Measurements from ENCODE around the gene CREG2. TPM values are rescaled to one million over a fixed set of nuclear protein-coding genes. Genes with fewer than 3 reads are reported as not detected.

The CREG2 gene
- total RNA-seq, 1 experiment from 2014 or later, result 119 TPM

DNA sequence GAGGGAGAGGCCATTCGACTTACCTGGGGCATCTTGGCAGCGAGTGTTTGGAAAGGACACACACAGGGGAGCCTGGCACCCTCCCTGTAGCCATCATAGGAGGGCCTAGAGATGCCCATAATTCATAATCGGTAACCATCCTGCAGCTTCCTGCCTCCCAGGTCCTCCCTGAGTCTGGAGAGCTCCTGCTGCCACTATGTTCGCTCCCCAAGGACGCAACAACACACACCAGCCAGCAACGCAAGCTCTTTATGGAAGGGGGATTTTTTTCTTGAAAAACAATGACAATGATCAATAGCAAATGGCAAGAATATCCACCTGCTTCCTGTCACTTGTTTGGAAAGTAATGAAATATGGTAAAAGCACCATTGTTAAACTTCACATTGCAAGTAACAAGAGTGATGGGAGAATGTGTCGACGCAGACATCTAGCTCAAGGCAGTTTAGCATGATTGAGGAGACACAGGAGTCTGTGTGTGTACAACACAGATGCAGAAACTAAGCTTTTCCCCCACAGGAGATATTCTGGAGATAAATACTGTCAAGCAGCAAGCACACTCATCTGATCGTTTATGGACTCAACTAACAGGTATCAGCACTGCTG is 24.9 kb upstream of the CREG2 start:
- Histone ChIP-seq H3K36me3 (ENCODE audit: control insufficient read depth, insufficient read depth, low read length) (no peaks in the 10 kb centered on the region), H3K4me3 (ENCODE audit: low read depth, low read length) (no peak overlapping the region), H3K4me1 (peaks cover 14% of the 10 kb centered on the region; the same call in 1 of the 2 replicates), H3K27me3 (replicated peaks; ENCODE audit: control insufficient read depth, insufficient read depth, low read length) (no peaks in the 10 kb centered on the region), H3K9me3 (no peaks in the 10 kb centered on the region)
- TF ChIP-seq, protein P1, sequence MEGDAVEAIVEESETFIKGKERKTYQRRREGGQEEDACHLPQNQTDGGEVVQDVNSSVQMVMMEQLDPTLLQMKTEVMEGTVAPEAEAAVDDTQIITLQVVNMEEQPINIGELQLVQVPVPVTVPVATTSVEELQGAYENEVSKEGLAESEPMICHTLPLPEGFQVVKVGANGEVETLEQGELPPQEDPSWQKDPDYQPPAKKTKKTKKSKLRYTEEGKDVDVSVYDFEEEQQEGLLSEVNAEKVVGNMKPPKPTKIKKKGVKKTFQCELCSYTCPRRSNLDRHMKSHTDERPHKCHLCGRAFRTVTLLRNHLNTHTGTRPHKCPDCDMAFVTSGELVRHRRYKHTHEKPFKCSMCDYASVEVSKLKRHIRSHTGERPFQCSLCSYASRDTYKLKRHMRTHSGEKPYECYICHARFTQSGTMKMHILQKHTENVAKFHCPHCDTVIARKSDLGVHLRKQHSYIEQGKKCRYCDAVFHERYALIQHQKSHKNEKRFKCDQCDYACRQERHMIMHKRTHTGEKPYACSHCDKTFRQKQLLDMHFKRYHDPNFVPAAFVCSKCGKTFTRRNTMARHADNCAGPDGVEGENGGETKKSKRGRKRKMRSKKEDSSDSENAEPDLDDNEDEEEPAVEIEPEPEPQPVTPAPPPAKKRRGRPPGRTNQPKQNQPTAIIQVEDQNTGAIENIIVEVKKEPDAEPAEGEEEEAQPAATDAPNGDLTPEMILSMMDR (IDR thresholded peaks at IDR 0.05; ENCODE audit: insufficient read depth in 1 of 2, low read depth in 1 of 2, low read length in 1 of 2, severe bottlenecking in 1 of 2, unreplicated experiment in 1 of 2), result no peak
- no peaks in the 10 kb centered on the region for H3K36me3 Mint-ChIP-seq (ENCODE audit: insufficient read depth, unreplicated experiment)
- POLR2A ChIA-PET, result no interaction called here
- no peaks in the 10 kb centered on the region for H3K27me3 Mint-ChIP-seq (ENCODE audit: insufficient read depth, unreplicated experiment)
- no peak for DNase-seq
- H3K4me3 Mint-ChIP-seq (ENCODE audit: unreplicated experiment), result no peak overlapping the region
- BruUV-seq (replicated peaks), result no TSS peak
- H3K9me3 Mint-ChIP-seq (ENCODE audit: unreplicated experiment), result peaks cover 11% of the 10 kb centered on the region
- H3K27ac Mint-ChIP-seq (ENCODE audit: unreplicated experiment), result no peak overlapping the region
- CTCF ChIA-PET, result no interaction called here
- intact Hi-C loops (cut with micrococcal nuclease; ENCODE audit: unreplicated experiment), result no loop called here
- H3K4me1 Mint-ChIP-seq (ENCODE audit: low read depth, unreplicated experiment), result peaks cover 24% of the 10 kb centered on the region

DNA sequence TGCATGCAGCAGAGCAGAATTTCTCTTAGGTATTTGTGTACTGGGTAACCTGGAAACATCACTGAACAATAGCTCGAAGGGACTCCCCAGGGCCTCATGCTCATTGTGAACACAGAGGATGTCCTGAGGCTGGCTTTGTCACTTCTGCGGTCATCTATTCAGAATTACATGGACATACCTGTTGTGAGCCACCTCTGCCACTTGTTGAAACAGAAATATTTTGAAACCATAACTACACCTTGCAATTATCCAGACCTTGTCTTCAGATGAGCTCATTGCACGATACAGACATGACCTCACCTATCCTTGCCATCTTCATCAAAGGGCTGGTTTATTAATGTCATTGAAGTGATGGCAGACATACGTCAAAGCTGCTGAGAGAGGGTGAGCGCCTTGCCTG is 23.4 kb upstream of the CREG2 start:
- ChIA-PET POLR2A (no interaction called here), CTCF (interaction anchor here (1.2 to 2.3 kb wide), 2 partner anchors 8 to 69 kb away, joined by 10 to 12 read pairs; no protein-coding TSS in a partner anchor)
- H3K36me3 ChIP-seq (ENCODE audit: control insufficient read depth, insufficient read depth, low read length), result no peaks in the 10 kb centered on the region
- peak in 1 of 2 experiments; percentile 62 for DNase-seq
- no peaks in the 10 kb centered on the region for H3K27me3 ChIP-seq (replicated peaks; ENCODE audit: control insufficient read depth, insufficient read depth, low read length)
- intact Hi-C loops (cut with micrococcal nuclease; ENCODE audit: unreplicated experiment), result no loop called here
- TF ChIP-seq, protein P1 (IDR thresholded peaks at IDR 0.05; ENCODE audit: insufficient read depth in 1 of 2, low read depth in 1 of 2, low read length in 1 of 2, severe bottlenecking in 1 of 2, unreplicated experiment in 1 of 2), result no peak
- Mint-ChIP-seq H3K4me3 (ENCODE audit: unreplicated experiment) (no peak overlapping the region), H3K36me3 (ENCODE audit: insufficient read depth, unreplicated experiment) (no peaks in the 10 kb centered on the region), H3K9me3 (ENCODE audit: unreplicated experiment) (peaks cover 11% of the 10 kb centered on the region), H3K27me3 (ENCODE audit: insufficient read depth, unreplicated experiment) (no peaks in the 10 kb centered on the region), H3K27ac (ENCODE audit: unreplicated experiment) (peak overlapping the region; percentile 49), H3K4me1 (ENCODE audit: low read depth, unreplicated experiment) (peaks cover 24% of the 10 kb centered on the region)
- no TSS peak for BruUV-seq (replicated peaks)
- peaks cover 14% of the 10 kb centered on the region; the same call in 1 of the 2 replicates for H3K4me1 ChIP-seq
- no peak overlapping the region for H3K4me3 ChIP-seq (ENCODE audit: low read depth, low read length)
- no peaks in the 10 kb centered on the region for H3K9me3 ChIP-seq

DNA sequence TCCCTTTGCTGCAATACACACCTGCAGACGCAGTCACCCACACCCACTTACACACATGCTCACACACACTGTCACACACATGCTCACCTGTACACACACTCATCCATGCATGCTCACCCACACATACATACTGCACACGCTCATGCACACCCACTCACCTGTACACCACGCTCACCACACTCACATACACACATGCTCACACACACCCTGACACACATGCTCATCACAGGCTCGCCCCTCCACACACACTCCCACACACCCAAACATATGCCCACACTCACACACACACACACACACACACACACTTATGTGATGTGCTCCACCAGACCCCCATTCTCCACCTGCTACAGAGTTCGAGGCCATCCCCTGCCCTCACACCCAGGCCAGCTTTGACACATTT is 22.8 kb upstream of the CREG2 start:
- H3K9me3 ChIP-seq, result no peaks in the 10 kb centered on the region
- Mint-ChIP-seq H3K27me3 (ENCODE audit: insufficient read depth, unreplicated experiment) (no peaks in the 10 kb centered on the region), H3K36me3 (ENCODE audit: insufficient read depth, unreplicated experiment) (no peaks in the 10 kb centered on the region), H3K4me1 (ENCODE audit: low read depth, unreplicated experiment) (peaks cover 24% of the 10 kb centered on the region), H3K9me3 (ENCODE audit: unreplicated experiment) (peaks cover 5% of the 10 kb centered on the region), H3K4me3 (ENCODE audit: unreplicated experiment) (no peak overlapping the region), H3K27ac (ENCODE audit: unreplicated experiment) (peak overlapping the region; percentile 49)
- POLR2A ChIA-PET, result no interaction called here
- TF ChIP-seq, protein P1 (IDR thresholded peaks at IDR 0.05; ENCODE audit: insufficient read depth in 1 of 2, low read depth in 1 of 2, low read length in 1 of 2, severe bottlenecking in 1 of 2, unreplicated experiment in 1 of 2), result no peak
- H3K4me3 ChIP-seq (ENCODE audit: low read depth, low read length), result no peak overlapping the region
- no peaks in the 10 kb centered on the region for H3K27me3 ChIP-seq (replicated peaks; ENCODE audit: control insufficient read depth, insufficient read depth, low read length)
- no peak for DNase-seq
- BruUV-seq (replicated peaks), result no TSS peak
- H3K36me3 ChIP-seq (ENCODE audit: control insufficient read depth, insufficient read depth, low read length), result no peaks in the 10 kb centered on the region
- intact Hi-C loops (cut with micrococcal nuclease; ENCODE audit: unreplicated experiment), result no loop called here
- peaks cover 14% of the 10 kb centered on the region; the same call in 1 of the 2 replicates for H3K4me1 ChIP-seq
- CTCF ChIA-PET, result interaction anchor here (0.6 to 2.3 kb wide), 3 partner anchors 9 to 68 kb away, joined by 3 to 12 read pairs (median 10); no protein-coding TSS in a partner anchor
